Spleen (tissue), 3 donors: ENCODE results near the gene SDCBP2.

Source experiments
- POLR2A ChIP-seq, 3 donors: fragments of 450-650 bp; IDR thresholded peaks; one replicate each; pipeline ENCODE4 v1.5.1; 2017; ENCODE audit warnings: antibody characterized with exemption in 3 of 3, mild to moderate bottlenecking in 1 of 3
- POLR2AphosphoS5 ChIP-seq, 3 donors: sonication (generic); formaldehyde crosslinking; IDR thresholded peaks; one replicate each; pipeline ENCODE4 v1.5.1; 2017; ENCODE audit warnings: antibody characterized with exemption in 3 of 3

DNA sequence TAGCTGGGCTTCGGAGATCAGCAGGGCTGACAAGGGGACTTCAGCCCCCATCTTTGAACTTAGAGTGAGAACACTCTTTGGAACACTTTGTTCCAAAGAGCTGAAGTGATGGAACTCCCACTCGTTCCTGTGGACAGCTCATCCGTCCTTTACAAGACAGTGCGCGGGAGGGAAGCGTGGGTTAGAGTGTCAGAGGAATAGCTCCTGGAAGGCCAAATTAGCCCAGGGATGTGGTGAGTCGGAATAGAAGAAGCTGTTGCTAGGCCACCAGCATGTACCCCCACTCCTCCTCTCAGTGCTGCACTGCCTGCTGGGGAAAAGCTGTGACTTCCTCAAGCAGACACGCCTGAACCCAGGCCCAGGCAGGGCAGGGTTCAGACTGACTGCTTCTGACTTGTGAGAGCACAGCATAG, 1.7 kb downstream of the SDCBP2 start:
- peak in 2 of 3 donors; percentile 70 to 79 for TF ChIP-seq POLR2AphosphoS5 (IDR thresholded peaks at IDR 0.05)
- no peak for TF ChIP-seq POLR2A (IDR thresholded peaks at IDR 0.05)
